Measurements from ENCODE around the gene APBA2.

The APBA2 gene

DNA sequence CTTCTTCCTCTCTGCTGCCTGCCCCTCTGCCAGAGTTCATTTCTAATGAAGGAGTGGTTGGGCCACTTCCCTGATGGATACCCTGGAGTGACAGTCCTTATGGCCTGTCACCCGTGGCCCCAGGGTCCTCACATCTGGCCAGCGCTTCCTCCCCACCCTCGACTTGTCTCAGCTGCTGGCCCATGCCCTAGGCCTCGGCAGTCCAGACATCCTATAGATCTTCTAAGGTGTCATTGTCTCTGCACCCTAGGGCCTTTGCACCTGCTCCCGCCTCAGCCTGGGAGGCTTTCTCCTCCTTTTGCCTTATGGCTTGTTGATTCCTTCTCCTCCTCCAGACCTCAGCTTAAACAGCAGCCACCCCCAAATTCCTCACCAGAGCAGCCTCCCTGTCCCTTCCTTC lies 202.9 kb downstream of the APBA2 start:
- Histone ChIP-seq H3K4me3 (ENCODE audit: low read depth, low read length) (no peak overlapping the region), H3K36me3 (ENCODE audit: control insufficient read depth in 2 of 2, insufficient read depth in 1 of 2, low read length in 2 of 2) (no peaks in the 10 kb centered on the region), H3K9me3 (ENCODE audit: control insufficient read depth, insufficient read depth, low read depth, low read length) (no peaks in the 10 kb centered on the region), H3K4me1 (ENCODE audit: control insufficient read depth, insufficient read depth, low read length) (no peaks in the 10 kb centered on the region), H3K27ac (ENCODE audit: extremely low read depth, low read depth, low read length) (no peak overlapping the region)
- ChIA-PET CTCF (interaction anchor here (1.1 to 1.9 kb wide), 4 partner anchors 11 to 15 kb away, joined by 4 to 8 read pairs (median 6); no protein-coding TSS in a partner anchor), POLR2A (no interaction called here)
- TF ChIP-seq ZNF670 (tag by site-specific recombination; IDR thresholded peaks at IDR 0.05; ENCODE audit: low read depth) (no peak), ZNF37A (tag by site-specific recombination; IDR thresholded peaks at IDR 0.05) (no peak), ZNF626 (tag by site-specific recombination; IDR thresholded peaks at IDR 0.05) (no peak)

DNA sequence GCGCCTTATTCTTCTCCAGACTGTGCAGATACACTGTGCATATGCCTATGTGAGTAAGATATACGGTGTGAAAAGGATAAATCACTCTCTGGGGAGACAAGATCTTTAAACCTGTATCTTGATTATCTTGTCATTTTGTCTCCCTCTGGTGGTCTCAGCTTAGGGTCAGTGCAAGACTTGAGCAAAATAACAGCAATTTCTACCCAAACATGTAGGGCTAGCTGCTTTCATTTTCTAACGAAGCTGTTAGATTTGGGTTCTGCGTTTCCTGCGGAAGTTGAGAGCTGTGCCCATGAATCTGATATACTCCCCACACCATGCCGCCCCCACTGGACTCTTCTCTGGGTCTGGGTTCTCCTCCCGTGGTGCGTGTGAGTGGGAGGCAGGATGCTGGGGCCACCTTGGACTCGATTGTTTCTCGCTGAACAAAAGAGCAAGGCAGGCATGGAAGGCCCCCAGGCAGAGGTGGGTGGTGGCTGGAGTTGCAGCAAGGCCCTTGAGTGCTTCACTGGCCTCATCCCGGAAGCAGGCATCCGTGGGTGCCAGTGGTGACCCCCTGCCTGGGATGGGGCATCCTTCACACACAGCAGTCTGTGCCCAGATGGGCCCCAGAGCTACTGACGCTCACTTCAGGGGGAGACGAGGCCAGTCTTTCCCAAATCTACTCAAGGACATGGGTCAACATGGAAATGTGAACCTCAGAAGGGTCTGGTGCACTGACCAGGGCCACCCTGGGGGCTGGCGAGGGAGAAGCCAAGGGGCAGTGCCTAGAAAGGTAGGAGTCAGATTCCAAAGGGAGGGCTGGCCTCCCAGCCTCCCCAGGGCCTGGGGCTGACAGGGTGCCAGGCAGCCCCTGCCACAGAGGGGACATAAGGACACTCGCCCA lies 204.2 kb downstream of the APBA2 start:
- Histone ChIP-seq H3K9me3 (ENCODE audit: control insufficient read depth, insufficient read depth, low read depth, low read length) (no peaks in the 10 kb centered on the region), H3K27ac (ENCODE audit: extremely low read depth, low read depth, low read length) (no peak overlapping the region), H3K4me3 (ENCODE audit: low read depth, low read length) (no peak overlapping the region), H3K36me3 (ENCODE audit: control insufficient read depth in 2 of 2, insufficient read depth in 1 of 2, low read length in 2 of 2) (no peaks in the 10 kb centered on the region; a peak in 1 of 3 replicates), H3K4me1 (ENCODE audit: control insufficient read depth, insufficient read depth, low read length) (no peaks in the 10 kb centered on the region)
- TF ChIP-seq GLIS2 (tag by site-specific recombination; IDR thresholded peaks at IDR 0.05) (no peak), ZNF654 (tag by site-specific recombination; IDR thresholded peaks at IDR 0.05; ENCODE audit: low read depth) (0 out of 2 replicates have a peak, but pooled peaks have one; percentile 3), ZNF394 (tag by site-specific recombination; IDR thresholded peaks at IDR 0.05; ENCODE audit: borderline replicate concordance) (no peak), ZBTB20 (tag by site-specific recombination; IDR thresholded peaks at IDR 0.05) (no peak), ZNF292 (tag by site-specific recombination; IDR thresholded peaks at IDR 0.05; ENCODE audit: borderline replicate concordance, low read depth) (no peak), OSR2 (tag by site-specific recombination; IDR thresholded peaks at IDR 0.05) (no peak)
- CTCF ChIA-PET = interaction anchor here (0.6 to 2.1 kb wide), 15 partner anchors 8 to 303 kb away, joined by 3 to 9 read pairs (median 3); no protein-coding TSS in a partner anchor
- POLR2A ChIA-PET = no interaction called here

DNA sequence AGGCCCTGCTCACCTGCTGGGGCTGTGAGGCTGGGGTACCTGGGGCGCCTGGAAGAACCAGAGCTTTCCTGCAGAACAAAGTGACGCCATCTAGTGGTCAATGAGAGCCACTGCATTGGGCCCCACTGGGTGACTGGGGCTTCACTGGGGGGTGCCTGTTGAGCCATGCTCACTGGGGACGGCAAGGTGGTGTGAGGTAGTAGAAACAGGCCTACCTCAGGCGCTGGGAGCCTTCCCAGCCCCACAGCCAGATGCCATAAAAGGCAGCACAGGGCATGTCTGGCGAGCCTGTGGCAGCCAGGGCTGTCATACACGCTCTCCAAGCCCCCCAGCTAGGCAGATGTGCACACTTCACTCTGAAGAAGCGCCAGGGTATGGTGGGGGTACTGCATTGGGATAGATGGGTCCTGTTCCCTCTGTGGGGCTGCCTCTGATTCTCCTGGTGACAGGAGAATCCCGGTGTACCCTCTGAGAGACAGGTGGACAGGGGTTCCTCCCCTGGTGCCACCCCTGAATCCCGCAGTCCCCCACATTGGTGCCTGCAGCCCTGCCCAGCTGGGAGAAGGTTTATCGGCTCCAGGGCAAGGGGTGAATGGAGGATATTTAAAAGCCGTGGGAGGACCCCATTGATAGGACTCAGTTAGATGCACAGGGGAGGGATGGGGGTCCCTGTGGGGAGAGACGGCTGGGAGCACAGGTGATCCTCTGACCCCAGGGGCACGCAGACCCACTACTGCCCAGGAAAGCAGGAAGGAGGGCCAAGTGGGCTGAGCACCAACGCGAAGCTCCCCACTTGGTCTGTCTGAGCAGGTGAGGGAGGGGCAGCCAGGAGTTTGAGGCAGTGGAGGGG lies 205.1 kb downstream of the APBA2 start:
- Histone ChIP-seq H3K9me3 (ENCODE audit: control insufficient read depth, insufficient read depth, low read depth, low read length) (no peaks in the 10 kb centered on the region), H3K4me3 (ENCODE audit: low read depth, low read length) (no peak overlapping the region), H3K36me3 (ENCODE audit: control insufficient read depth in 2 of 2, insufficient read depth in 1 of 2, low read length in 2 of 2) (no peaks in the 10 kb centered on the region; a peak in 1 of 3 replicates), H3K27ac (ENCODE audit: extremely low read depth, low read depth, low read length) (no peak overlapping the region), H3K4me1 (ENCODE audit: control insufficient read depth, insufficient read depth, low read length) (no peaks in the 10 kb centered on the region)
- TF ChIP-seq ZNF654 (tag by site-specific recombination; IDR thresholded peaks at IDR 0.05; ENCODE audit: low read depth) = peak; percentile 14; the same call in 1 of the 2 replicates
- peak; percentile 33; the same call in 1 of the 2 replicates for TF ChIP-seq SCRT2 (tag by site-specific recombination; IDR thresholded peaks at IDR 0.05)
- TF ChIP-seq GLIS1 (tag by site-specific recombination; IDR thresholded peaks at IDR 0.05) = peak; percentile 36; the same call in 1 of the 2 replicates
- TF ChIP-seq GLIS2 (tag by site-specific recombination; IDR thresholded peaks at IDR 0.05) = peak; percentile 60
- no peak for TF ChIP-seq YY2 (tag by site-specific recombination; IDR thresholded peaks at IDR 0.05)
- TF ChIP-seq ZNF555 (tag by site-specific recombination; conservative IDR thresholded peaks at IDR 0.05) = no peak
- TF ChIP-seq ZFP69B (tag by site-specific recombination; IDR thresholded peaks at IDR 0.05) = peak; percentile 48; the same call in 1 of the 2 replicates
- TF ChIP-seq ZNF214 (tag by site-specific recombination; IDR thresholded peaks at IDR 0.05; ENCODE audit: borderline replicate concordance) = no peak
- TF ChIP-seq IKZF3 (tag by site-specific recombination; IDR thresholded peaks at IDR 0.05) = no peak
- ChIA-PET POLR2A (no interaction called here), CTCF (interaction anchor here (0.6 to 3.0 kb wide), 11 partner anchors 9 to 304 kb away, joined by 3 to 11 read pairs (median 3); no protein-coding TSS in a partner anchor)
